ENCODE results near the gene CDH23. TPM values are rescaled to one million over a fixed set of nuclear protein-coding genes. Genes with fewer than 3 reads are reported as not detected.

CDH23 gene
- total and polyA plus RNA-seq, 2 donors (not counting 1 experiment from before 2014, with no cell fraction given), result 0.01 to 0.17 TPM

DNA sequence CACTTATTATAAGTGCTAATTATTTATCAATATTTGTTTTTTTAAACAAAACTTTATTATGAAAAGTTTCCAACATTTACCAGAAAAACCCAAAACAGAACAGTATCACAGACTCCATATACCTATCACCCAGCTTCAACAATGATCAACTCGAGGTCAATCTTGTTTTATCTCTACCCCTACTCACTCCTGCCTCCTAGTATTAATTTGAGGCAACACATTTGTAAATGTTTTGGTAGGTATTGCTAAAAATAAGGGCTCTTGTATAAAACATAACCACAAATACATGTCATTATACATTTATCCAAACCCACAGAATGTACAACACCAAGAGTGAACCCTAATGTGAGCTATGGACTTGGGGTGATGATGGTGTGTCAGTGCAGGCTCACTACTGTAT is 15.9 kb upstream of the CDH23 start:
- Histone ChIP-seq H3K4me1 (ENCODE audit: control insufficient read depth, extremely low read depth, insufficient read depth, low read length) (no peaks in the 10 kb centered on the region), H4K20me1 (ENCODE audit: control insufficient read depth, extremely low read depth, insufficient read depth, low read length) (no peaks in the 10 kb centered on the region), H3K27ac (ENCODE audit: insufficient read depth, low read length) (no peak overlapping the region), H3K79me2 (ENCODE audit: control insufficient read depth, insufficient read depth, low read length) (no peaks in the 10 kb centered on the region), H2AFZ (ENCODE audit: low read length) (no peak overlapping the region), H3K9ac (ENCODE audit: insufficient read depth, low read length) (no peak overlapping the region), H3K4me2 (ENCODE audit: extremely low read depth, insufficient read depth, low read length) (no peak overlapping the region), H3K27me3 (ENCODE audit: control insufficient read depth, insufficient read depth, low read length) (no peaks in the 10 kb centered on the region), H3K4me3 (replicated peaks in 1 of 4; ENCODE audit: control extremely low read depth in 1 of 4, insufficient read depth in 1 of 4, low read depth in 3 of 4, low read length in 4 of 4) (no peak overlapping the region), H3K36me3 (ENCODE audit: control insufficient read depth, insufficient read depth, low read length) (no peaks in the 10 kb centered on the region), H3K9me3 (ENCODE audit: control insufficient read depth, insufficient read depth, low read depth, low read length) (no peaks in the 10 kb centered on the region)
- DNase-seq (ENCODE audit: low read depth in 2 of 2), result no peak
- TF ChIP-seq, protein P1, sequence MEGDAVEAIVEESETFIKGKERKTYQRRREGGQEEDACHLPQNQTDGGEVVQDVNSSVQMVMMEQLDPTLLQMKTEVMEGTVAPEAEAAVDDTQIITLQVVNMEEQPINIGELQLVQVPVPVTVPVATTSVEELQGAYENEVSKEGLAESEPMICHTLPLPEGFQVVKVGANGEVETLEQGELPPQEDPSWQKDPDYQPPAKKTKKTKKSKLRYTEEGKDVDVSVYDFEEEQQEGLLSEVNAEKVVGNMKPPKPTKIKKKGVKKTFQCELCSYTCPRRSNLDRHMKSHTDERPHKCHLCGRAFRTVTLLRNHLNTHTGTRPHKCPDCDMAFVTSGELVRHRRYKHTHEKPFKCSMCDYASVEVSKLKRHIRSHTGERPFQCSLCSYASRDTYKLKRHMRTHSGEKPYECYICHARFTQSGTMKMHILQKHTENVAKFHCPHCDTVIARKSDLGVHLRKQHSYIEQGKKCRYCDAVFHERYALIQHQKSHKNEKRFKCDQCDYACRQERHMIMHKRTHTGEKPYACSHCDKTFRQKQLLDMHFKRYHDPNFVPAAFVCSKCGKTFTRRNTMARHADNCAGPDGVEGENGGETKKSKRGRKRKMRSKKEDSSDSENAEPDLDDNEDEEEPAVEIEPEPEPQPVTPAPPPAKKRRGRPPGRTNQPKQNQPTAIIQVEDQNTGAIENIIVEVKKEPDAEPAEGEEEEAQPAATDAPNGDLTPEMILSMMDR (conservative IDR thresholded peaks at IDR 0.05 in 1 of 2, IDR thresholded peaks at IDR 0.05 in 1 of 2; ENCODE audit: low read depth in 1 of 2, low read length in 2 of 2), result no peak
- TF ChIP-seq EZH2 (IDR thresholded peaks at IDR 0.05; ENCODE audit: low read length, missing control alignments), result no peak

DNA sequence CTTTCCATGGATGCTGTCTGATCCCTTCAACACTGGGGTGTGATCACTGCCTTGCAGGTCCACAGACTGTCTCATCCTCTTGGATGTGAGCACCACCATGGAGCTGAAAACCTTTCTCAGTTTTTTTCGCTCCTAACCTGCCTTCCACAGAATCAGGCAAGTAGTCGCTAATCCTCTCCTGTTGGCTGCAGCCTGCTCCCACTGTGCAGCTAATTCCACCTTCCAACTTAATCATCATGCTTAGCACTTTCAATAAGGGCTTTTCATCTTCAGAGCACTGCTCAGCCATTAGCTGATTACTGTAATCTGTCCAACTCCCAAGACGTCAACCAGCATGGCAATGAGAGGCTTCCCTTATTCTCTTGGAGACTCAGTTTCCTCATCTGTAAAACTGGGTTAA is 15.1 kb upstream of the CDH23 start:
- H3K36me3 ChIP-seq (ENCODE audit: control insufficient read depth, insufficient read depth, low read length), result no peaks in the 10 kb centered on the region
- no peak for TF ChIP-seq EZH2 (IDR thresholded peaks at IDR 0.05; ENCODE audit: low read length, missing control alignments)
- TF ChIP-seq, protein P1 (conservative IDR thresholded peaks at IDR 0.05 in 1 of 2, IDR thresholded peaks at IDR 0.05 in 1 of 2; ENCODE audit: low read depth in 1 of 2, low read length in 2 of 2), result no peak

DNA sequence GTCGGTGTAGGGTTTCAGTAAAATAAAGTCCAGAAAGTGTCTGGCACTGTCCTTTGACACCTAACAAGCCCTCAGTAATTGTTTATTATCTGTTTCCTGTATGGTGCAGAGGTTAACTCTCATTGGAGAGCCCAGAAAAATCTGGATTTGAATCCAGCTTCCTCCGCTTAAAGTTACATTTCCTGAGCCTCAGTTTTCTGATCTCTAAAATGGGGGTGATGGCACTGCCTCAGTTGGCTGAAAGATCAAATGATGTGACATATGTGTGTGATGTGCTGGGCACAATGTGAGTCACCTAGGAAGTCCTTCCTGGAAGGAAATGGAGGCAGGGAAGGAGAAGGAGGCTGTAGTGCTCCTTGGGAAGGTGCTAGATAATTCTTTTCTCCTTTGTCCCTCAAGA is 14.7 kb upstream of the CDH23 start:
- H3K9ac ChIP-seq (ENCODE audit: insufficient read depth, low read length), result no peak overlapping the region
- no peaks in the 10 kb centered on the region for H3K36me3 ChIP-seq (ENCODE audit: control insufficient read depth, insufficient read depth, low read length)
- H3K27me3 ChIP-seq (ENCODE audit: control insufficient read depth, insufficient read depth, low read length), result no peaks in the 10 kb centered on the region
- H4K20me1 ChIP-seq (ENCODE audit: control insufficient read depth, extremely low read depth, insufficient read depth, low read length), result no peaks in the 10 kb centered on the region
- H3K4me2 ChIP-seq (ENCODE audit: extremely low read depth, insufficient read depth, low read length), result no peak overlapping the region
- no peak overlapping the region for H2AFZ ChIP-seq (ENCODE audit: low read length)
- H3K4me3 ChIP-seq (replicated peaks in 1 of 4; ENCODE audit: control extremely low read depth in 1 of 4, insufficient read depth in 1 of 4, low read depth in 3 of 4, low read length in 4 of 4), result no peak overlapping the region
- H3K27ac ChIP-seq (ENCODE audit: insufficient read depth, low read length), result no peak overlapping the region
- no peak for TF ChIP-seq EZH2 (IDR thresholded peaks at IDR 0.05; ENCODE audit: low read length, missing control alignments)
- TF ChIP-seq, protein P1 (conservative IDR thresholded peaks at IDR 0.05 in 1 of 2, IDR thresholded peaks at IDR 0.05 in 1 of 2; ENCODE audit: low read depth in 1 of 2, low read length in 2 of 2), result no peak
- H3K79me2 ChIP-seq (ENCODE audit: control insufficient read depth, insufficient read depth, low read length), result no peaks in the 10 kb centered on the region
- no peaks in the 10 kb centered on the region for H3K4me1 ChIP-seq (ENCODE audit: control insufficient read depth, extremely low read depth, insufficient read depth, low read length)
- DNase-seq (ENCODE audit: low read depth in 2 of 2), result no peak
- H3K9me3 ChIP-seq (ENCODE audit: control insufficient read depth, insufficient read depth, low read depth, low read length), result no peaks in the 10 kb centered on the region

More for the DNA sequence above, 15.1 kb upstream of the CDH23 start:
- no peak for DNase-seq (ENCODE audit: low read depth in 2 of 2)
- H3K27ac ChIP-seq (ENCODE audit: insufficient read depth, low read length), result no peak overlapping the region
- no peak overlapping the region for H3K9ac ChIP-seq (ENCODE audit: insufficient read depth, low read length)
- no peaks in the 10 kb centered on the region for H3K27me3 ChIP-seq (ENCODE audit: control insufficient read depth, insufficient read depth, low read length)
- no peak overlapping the region for H3K4me3 ChIP-seq (replicated peaks in 1 of 4; ENCODE audit: control extremely low read depth in 1 of 4, insufficient read depth in 1 of 4, low read depth in 3 of 4, low read length in 4 of 4)
- H2AFZ ChIP-seq (ENCODE audit: low read length), result no peak overlapping the region
- H3K4me2 ChIP-seq (ENCODE audit: extremely low read depth, insufficient read depth, low read length), result no peak overlapping the region
- no peaks in the 10 kb centered on the region for H4K20me1 ChIP-seq (ENCODE audit: control insufficient read depth, extremely low read depth, insufficient read depth, low read length)
- no peaks in the 10 kb centered on the region for H3K9me3 ChIP-seq (ENCODE audit: control insufficient read depth, insufficient read depth, low read depth, low read length)
- no peaks in the 10 kb centered on the region for H3K4me1 ChIP-seq (ENCODE audit: control insufficient read depth, extremely low read depth, insufficient read depth, low read length)
- no peaks in the 10 kb centered on the region for H3K79me2 ChIP-seq (ENCODE audit: control insufficient read depth, insufficient read depth, low read length)

Data from fibroblast of lung (primary cell).